ENCODE results near the gene G0S2. TPM values are rescaled to one million over a fixed set of nuclear protein-coding genes. Genes with fewer than 3 reads are reported as not detected.

Gene G0S2, protein sequence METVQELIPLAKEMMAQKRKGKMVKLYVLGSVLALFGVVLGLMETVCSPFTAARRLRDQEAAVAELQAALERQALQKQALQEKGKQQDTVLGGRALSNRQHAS
- total RNA-seq, result 4.8 and 52.2 TPM in 2 replicates

DNA sequence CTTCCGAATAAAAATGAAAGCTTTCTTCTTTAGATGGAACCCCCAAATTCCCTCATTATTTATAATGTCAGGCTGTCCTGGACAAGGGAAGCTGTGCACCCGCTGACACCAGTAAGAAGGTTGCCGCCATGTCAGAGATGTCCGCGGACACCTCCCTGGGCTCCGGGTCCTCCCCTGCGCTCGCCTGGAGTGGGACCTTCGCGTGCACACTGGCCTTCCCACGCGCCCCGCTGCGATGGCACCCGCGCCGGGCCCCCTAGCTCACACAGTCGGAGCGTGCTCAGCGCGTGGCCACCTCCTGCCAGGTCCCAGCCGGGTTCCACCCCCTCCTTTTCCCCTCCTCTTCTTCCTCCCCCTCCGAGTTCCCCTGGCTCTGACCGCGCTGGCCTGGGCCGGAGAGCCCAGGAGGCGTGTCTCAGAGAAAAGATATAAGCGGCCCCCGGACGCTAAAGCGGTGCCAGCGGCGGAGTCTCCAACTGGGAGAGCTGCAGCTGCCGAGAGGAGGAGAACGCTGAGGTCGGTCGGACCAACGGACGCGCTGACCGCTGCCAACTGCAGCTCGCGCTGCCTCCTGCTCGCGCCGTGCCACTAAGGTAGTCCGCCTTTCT, at the start of gene G0S2:
Gene G0S2, plus strand, starts transcription at position 456 of the 608 bp plus-strand sequence. CDS start 273 bp downstream, outside the sequence.
- H3K4me3 ChIP-seq (ENCODE audit: low read depth, low read length), result peak within 1 kb of the TSS; percentile 59
- peak; percentile 49 for DNase-seq (ENCODE audit: low read depth)
- TF ChIP-seq, protein P1, sequence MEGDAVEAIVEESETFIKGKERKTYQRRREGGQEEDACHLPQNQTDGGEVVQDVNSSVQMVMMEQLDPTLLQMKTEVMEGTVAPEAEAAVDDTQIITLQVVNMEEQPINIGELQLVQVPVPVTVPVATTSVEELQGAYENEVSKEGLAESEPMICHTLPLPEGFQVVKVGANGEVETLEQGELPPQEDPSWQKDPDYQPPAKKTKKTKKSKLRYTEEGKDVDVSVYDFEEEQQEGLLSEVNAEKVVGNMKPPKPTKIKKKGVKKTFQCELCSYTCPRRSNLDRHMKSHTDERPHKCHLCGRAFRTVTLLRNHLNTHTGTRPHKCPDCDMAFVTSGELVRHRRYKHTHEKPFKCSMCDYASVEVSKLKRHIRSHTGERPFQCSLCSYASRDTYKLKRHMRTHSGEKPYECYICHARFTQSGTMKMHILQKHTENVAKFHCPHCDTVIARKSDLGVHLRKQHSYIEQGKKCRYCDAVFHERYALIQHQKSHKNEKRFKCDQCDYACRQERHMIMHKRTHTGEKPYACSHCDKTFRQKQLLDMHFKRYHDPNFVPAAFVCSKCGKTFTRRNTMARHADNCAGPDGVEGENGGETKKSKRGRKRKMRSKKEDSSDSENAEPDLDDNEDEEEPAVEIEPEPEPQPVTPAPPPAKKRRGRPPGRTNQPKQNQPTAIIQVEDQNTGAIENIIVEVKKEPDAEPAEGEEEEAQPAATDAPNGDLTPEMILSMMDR (IDR thresholded peaks at IDR 0.05; ENCODE audit: insufficient read depth, low read depth, low read length), result no peak

DNA sequence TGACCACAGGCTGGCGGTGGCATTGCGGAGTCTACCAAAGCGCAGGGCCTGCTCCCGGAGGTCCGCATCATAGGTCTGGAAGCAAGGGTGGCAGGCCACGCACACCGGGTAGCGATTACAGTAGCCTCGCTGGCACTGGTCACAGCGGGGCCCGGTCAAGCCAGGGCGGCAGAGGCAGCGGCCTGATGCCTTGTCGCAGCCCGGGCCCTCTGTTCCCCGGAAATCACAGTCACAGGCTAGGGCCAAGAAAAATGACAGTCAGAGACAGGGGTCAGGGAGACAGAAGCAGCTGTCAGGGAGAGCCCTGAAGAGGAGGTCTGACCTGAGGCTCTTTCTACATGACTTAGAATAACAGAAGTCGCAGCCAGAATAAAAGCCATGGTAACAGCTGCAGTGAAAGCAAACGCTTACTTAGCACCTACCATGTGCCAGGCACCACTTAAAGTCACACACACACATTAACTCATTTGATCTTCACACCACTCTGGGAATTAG, 49.4 kb upstream of the G0S2 start:
- TF ChIP-seq, protein P1 (IDR thresholded peaks at IDR 0.05; ENCODE audit: insufficient read depth, low read depth, low read length), result no peak
- H3K4me3 ChIP-seq (ENCODE audit: low read depth, low read length), result no peak overlapping the region
- no peak for DNase-seq (ENCODE audit: low read depth)

DNA sequence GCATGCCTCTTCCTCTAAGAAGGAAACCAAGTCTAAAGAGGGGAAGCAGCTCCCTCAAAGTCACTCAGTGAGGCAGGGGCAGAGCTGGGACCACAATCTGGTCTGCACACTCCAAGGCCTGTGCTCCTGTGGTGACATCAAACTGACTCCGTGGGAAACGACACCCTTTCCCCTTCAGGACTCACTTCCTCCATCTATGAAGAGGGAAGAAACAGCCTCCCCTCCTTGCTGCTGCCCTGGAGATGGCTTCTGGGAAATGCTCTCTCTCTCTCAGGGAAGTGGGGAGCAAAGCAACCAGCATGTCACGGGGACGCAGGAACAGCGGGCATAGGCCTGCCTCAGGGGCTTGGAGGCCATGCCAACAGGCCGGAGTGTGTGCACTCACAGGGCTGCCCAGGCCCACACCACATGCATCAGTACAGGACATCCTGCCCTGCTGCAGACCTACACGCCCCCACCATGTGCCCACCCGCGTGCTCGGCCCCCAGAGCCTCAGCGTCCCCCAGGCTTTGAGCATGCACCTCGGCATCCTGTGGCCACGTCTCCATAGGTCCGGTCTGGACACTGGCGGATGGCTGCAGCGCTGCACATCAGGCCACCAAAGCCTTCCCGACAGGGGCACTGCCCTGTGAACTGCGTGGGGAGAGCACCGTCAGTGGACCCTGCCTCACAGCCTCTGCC, 48.7 kb upstream of the G0S2 start:
- TF ChIP-seq, protein P1 (IDR thresholded peaks at IDR 0.05; ENCODE audit: insufficient read depth, low read depth, low read length), result no peak
- DNase-seq (ENCODE audit: low read depth), result no peak
- H3K4me3 ChIP-seq (ENCODE audit: low read depth, low read length), result no peak overlapping the region

DNA sequence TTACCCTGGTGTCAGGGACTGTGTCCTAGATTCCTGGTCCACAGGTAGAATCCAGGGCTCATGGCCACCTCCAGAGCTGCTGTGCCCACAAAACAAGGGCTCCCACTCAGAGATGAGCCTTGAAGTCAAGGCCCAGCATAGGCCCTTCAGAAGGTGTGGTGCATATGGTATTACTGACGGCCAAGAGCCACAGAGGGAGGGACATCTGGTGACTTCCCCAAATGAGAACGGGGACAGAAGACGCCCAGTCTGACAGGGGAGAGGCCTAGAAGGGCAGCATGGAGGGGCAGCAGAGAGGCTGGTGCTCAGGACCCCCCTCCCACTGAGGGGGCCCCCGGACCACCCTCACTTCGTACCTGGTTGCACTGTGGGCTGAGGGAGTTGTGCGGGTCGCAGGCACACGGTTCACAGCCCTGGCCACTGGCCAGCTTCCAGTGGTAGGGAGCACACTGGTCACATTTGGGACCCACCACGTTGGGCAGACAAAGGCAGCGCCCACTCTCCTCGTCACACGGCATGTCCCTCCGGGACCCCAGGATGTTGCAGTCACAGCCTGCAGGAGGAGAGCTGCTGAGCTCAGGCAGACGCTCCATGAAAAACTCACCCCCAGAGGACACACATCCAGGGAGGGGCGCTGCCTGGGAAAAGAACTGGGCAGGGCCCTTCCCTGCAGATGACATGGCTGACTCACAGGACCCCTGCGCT, 48.0 kb upstream of the G0S2 start:
- H3K4me3 ChIP-seq (ENCODE audit: low read depth, low read length), result no peak overlapping the region
- no peak for DNase-seq (ENCODE audit: low read depth)
- TF ChIP-seq, protein P1 (IDR thresholded peaks at IDR 0.05; ENCODE audit: insufficient read depth, low read depth, low read length), result no peak

DNA sequence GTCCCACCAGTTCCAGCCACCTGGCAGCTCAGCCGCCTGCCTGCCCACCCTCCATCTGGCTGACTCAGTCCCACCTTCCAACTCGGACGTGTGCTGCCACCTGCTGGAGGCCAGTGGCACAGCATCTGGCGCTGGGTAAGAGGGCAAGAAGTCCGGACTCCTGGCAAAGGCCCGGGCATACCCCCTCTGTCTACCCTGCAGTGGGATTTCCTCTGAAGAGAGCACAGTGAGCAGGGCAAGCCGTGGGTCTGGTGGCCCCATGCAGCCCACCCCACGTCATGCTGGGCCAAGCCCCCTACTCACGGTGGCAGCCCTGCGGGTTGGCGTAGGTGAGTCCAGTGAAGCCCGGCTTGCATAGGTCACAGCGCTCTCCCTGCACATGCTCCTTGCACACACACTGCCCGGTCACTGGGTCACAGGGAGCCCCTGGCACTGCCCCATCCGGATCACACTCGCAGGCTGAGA, 47.4 kb upstream of the G0S2 start:
- no peak overlapping the region for H3K4me3 ChIP-seq (ENCODE audit: low read depth, low read length)
- TF ChIP-seq, protein P1 (IDR thresholded peaks at IDR 0.05; ENCODE audit: insufficient read depth, low read depth, low read length), result peak; percentile 98
- DNase-seq (ENCODE audit: low read depth), result peak; percentile 69

DNA sequence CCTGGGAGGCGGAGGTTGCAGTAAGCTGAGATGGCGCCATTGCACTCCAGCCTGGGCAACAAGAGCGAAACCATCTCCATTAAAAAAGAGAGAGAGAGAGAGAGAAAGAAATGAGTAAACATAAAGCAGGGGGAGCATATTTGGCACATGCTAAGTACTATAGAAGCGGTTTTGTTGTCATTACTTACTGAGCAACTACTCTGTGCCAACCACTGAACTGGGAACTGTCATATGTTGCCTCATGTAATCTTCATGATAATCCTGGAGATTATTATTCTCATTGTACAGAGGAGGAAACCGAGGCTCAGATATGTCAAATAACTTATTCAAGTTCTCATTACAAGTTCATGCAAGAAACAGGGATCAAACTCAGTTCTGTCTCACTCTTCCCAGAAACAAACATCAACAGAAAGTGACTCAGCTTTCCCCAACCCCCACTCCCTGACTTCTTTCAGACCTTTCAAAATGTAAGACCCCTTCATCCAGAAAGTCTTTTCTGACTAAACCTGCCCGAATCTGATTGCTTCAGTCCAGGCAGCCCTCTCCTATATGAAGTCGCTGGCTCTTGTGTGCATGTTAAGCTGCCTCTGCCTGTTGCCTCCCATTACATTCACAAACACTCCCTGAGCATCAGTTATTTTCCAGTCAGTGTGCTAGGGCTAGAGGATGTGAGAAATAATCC, 46.5 kb upstream of the G0S2 start:
- TF ChIP-seq, protein P1 (IDR thresholded peaks at IDR 0.05; ENCODE audit: insufficient read depth, low read depth, low read length), result no peak
- DNase-seq (ENCODE audit: low read depth), result peak; percentile 3
- H3K4me3 ChIP-seq (ENCODE audit: low read depth, low read length), result no peak overlapping the region

Data from fibroblast of villous mesenchyme (primary cell).